ENCODE measurements around the gene CDHR5.

CDHR5 gene

DNA sequence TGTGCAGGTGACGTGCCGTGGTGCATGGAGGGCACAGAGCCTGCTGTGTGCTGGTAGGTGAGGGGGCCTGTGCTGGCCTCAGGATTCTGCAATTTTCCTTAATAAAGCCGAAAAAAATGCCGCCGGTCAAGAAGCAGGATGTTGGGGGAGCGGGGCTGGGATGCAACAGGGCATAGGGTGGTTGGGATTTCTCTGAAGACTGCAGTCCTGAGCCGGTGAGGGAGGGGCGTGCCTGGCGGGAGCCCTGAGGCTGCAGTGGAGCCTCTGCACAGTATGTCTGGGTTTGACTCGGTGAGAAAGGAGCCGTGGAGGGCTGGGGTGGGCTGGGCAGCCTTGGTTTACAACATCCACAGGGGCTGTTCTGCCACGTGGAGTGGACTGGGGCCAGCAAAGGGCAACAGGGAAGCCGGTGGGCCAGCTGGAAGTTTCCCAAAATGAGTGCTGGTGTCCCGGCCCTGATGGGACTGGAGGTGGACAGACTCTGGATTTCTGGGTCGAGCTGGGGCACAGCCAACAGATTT lies 1.3 kb downstream of the CDHR5 start:
- H3F3A ChIP-seq (ENCODE audit: control insufficient read depth, insufficient read depth) = no peaks in the 10 kb centered on the region
- no peak overlapping the region for H3K4me2 ChIP-seq (ENCODE audit: low read length)
- no peaks in the 10 kb centered on the region for H3K79me2 ChIP-seq (ENCODE audit: control insufficient read depth, low read length)
- H3K4me3 ChIP-seq (ENCODE audit: low read length) = no peak overlapping the region
- H3K36me3 ChIP-seq (ENCODE audit: control insufficient read depth, low read length) = no peaks in the 10 kb centered on the region; the same call in 1 of the 2 replicates
- TF ChIP-seq EZH2phosphoT487 (IDR thresholded peaks at IDR 0.05; ENCODE audit: borderline replicate concordance, low read length) = no peak
- TF ChIP-seq, protein P1, sequence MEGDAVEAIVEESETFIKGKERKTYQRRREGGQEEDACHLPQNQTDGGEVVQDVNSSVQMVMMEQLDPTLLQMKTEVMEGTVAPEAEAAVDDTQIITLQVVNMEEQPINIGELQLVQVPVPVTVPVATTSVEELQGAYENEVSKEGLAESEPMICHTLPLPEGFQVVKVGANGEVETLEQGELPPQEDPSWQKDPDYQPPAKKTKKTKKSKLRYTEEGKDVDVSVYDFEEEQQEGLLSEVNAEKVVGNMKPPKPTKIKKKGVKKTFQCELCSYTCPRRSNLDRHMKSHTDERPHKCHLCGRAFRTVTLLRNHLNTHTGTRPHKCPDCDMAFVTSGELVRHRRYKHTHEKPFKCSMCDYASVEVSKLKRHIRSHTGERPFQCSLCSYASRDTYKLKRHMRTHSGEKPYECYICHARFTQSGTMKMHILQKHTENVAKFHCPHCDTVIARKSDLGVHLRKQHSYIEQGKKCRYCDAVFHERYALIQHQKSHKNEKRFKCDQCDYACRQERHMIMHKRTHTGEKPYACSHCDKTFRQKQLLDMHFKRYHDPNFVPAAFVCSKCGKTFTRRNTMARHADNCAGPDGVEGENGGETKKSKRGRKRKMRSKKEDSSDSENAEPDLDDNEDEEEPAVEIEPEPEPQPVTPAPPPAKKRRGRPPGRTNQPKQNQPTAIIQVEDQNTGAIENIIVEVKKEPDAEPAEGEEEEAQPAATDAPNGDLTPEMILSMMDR (IDR thresholded peaks at IDR 0.05; ENCODE audit: low read depth, low read length, poor library complexity, severe bottlenecking) = no peak
- H3K27me3 ChIP-seq (ENCODE audit: control insufficient read depth, low read length) = no peaks in the 10 kb centered on the region
- no peaks in the 10 kb centered on the region for H3K9me2 ChIP-seq (replicated peaks; ENCODE audit: control insufficient read depth, low read length)
- H3K27ac ChIP-seq (ENCODE audit: low read depth, low read length) = no peak overlapping the region
- H3K4me1 ChIP-seq (ENCODE audit: control insufficient read depth, low read length) = peaks cover 3% of the 10 kb centered on the region; the same call in 1 of the 2 replicates
- no peaks in the 10 kb centered on the region for H4K20me1 ChIP-seq (ENCODE audit: control insufficient read depth, insufficient read depth, low read depth, low read length)
- H3K9me3 ChIP-seq (ENCODE audit: control insufficient read depth, insufficient read depth, low read length) = no peaks in the 10 kb centered on the region

DNA sequence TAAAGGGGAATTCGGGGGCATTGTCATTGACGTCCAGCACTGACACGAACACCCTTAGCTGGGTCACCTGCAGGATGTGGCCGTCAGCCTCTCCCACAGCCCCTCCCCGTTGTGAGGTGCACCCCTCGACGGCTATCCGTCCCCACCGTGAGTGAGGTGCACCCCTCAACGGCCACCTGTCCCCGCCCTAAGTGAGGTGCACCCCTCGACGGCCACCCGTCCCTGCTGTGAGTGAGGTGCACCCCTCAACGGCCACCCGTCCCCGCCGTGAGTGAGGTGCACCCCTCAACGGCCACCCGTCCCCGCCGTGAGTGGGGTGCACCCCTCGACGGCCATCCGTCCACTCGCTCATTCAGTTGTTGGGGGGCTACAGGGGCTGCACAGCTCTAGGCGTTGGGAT lies 2.9 kb downstream of the CDHR5 start:
- Histone ChIP-seq H3K9me3 (ENCODE audit: control insufficient read depth, insufficient read depth, low read length) (no peaks in the 10 kb centered on the region), H3K9me2 (replicated peaks; ENCODE audit: control insufficient read depth, low read length) (no peaks in the 10 kb centered on the region), H3K4me3 (ENCODE audit: low read length) (no peak overlapping the region), H3F3A (ENCODE audit: control insufficient read depth, insufficient read depth) (no peaks in the 10 kb centered on the region), H3K4me2 (ENCODE audit: low read length) (no peak overlapping the region), H3K36me3 (ENCODE audit: control insufficient read depth, low read length) (peaks cover 5% of the 10 kb centered on the region; the same call in 1 of the 2 replicates), H3K4me1 (ENCODE audit: control insufficient read depth, low read length) (no peaks in the 10 kb centered on the region), H3K27me3 (ENCODE audit: control insufficient read depth, low read length) (no peaks in the 10 kb centered on the region), H4K20me1 (ENCODE audit: control insufficient read depth, insufficient read depth, low read depth, low read length) (no peaks in the 10 kb centered on the region), H3K27ac (ENCODE audit: low read depth, low read length) (no peak overlapping the region), H3K79me2 (ENCODE audit: control insufficient read depth, low read length) (0 out of 2 replicates have a peak, but pooled peaks cover 1% of the 10 kb centered on the region)
- TF ChIP-seq EZH2phosphoT487 (IDR thresholded peaks at IDR 0.05; ENCODE audit: borderline replicate concordance, low read length) = no peak
- TF ChIP-seq, protein P1 (IDR thresholded peaks at IDR 0.05; ENCODE audit: low read depth, low read length, poor library complexity, severe bottlenecking) = no peak

DNA sequence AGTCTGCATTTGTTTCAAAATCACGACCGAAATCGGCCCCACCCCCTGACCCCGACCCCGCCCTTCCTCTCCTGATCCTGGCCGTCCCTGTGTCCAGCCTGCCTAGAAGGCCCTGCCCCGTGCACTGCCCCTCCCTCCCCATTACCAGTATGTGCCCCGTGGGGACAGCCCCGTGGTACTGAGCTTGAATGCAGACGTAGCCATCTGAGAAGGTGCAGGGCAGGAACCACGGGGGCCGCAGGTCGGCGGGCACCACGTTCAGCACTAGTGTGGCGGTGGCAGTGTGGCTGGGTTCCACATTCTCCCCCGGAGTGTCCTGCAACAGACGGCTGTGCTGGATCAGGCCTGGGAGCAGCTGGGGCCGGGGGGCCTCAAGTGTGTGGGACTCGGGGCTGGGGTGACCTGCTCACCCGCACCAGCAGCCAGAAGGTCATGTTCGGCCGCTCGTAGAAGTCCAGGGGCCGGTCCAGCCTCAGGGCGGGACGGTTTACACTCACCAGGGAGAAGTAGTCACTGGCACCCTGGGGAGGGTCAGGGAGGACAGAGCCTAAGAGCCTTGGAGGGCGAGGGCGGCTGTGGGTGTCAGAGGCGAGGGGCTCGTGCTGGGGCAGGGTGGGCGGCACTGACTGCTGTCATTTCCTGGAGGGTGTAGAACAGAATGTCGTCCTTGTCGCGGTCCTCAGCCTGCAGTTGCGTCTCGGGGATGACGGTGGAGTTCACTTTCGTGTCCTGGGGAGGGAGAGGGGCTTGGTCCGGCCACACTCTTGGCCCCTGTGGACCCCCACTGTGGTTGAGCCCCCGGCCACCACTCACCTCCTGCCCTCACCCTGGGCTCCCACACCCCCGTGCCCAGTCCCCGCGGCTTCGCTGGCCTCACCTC lies 3.6 kb downstream of the CDHR5 start:
- TF ChIP-seq EZH2phosphoT487 (IDR thresholded peaks at IDR 0.05; ENCODE audit: borderline replicate concordance, low read length) = no peak
- TF ChIP-seq, protein P1 (IDR thresholded peaks at IDR 0.05; ENCODE audit: low read depth, low read length, poor library complexity, severe bottlenecking) = no peak
- no peaks in the 10 kb centered on the region for H3K9me3 ChIP-seq (ENCODE audit: control insufficient read depth, insufficient read depth, low read length)
- 0 out of 2 replicates have a peak, but pooled peaks cover 2% of the 10 kb centered on the region for H3F3A ChIP-seq (ENCODE audit: control insufficient read depth, insufficient read depth)
- no peaks in the 10 kb centered on the region for H4K20me1 ChIP-seq (ENCODE audit: control insufficient read depth, insufficient read depth, low read depth, low read length)
- H3K36me3 ChIP-seq (ENCODE audit: control insufficient read depth, low read length) = peaks cover 5% of the 10 kb centered on the region; the same call in 1 of the 2 replicates
- no peak overlapping the region for H3K4me2 ChIP-seq (ENCODE audit: low read length)
- peaks cover 6% of the 10 kb centered on the region; the same call in 1 of the 2 replicates for H3K79me2 ChIP-seq (ENCODE audit: control insufficient read depth, low read length)
- H3K9me2 ChIP-seq (replicated peaks; ENCODE audit: control insufficient read depth, low read length) = no peaks in the 10 kb centered on the region
- peaks cover 5% of the 10 kb centered on the region for H3K4me1 ChIP-seq (ENCODE audit: control insufficient read depth, low read length)
- H3K4me3 ChIP-seq (ENCODE audit: low read length) = no peak overlapping the region
- H3K27ac ChIP-seq (ENCODE audit: low read depth, low read length) = no peak overlapping the region
- H3K27me3 ChIP-seq (ENCODE audit: control insufficient read depth, low read length) = no peaks in the 10 kb centered on the region
